GM11168 (cell line): ENCODE measurements around the gene RALY.
"Not testable (repeated sequence)": the region's sequence is repeated elsewhere in the genome, so short reads cannot be mapped to it uniquely, and the experiment has no call there.

ENCODE experiments used
- in situ Hi-C: fragments of 300-500 bp; cut with MboI; formaldehyde crosslinking; loops from one replicate; pipeline ENCODE4 v1.12.0; 2022; ENCODE audit warnings: low sequenced_read_pairs; ENCODE audit not compliant: unreplicated experiment

The RALY gene

GRCh38 chr20:34014878-34015277, 21.2 kb downstream of the RALY start:
- in situ Hi-C loops = no loop called here

GRCh38 chr20:34015401-34016335, 22.0 kb downstream of the RALY start:
- in situ Hi-C loops = no loop called here

GRCh38 chr20:34016736-34017135, 23.0 kb downstream of the RALY start:
- in situ Hi-C loops = no loop called here

- in situ Hi-C loops = no loop called here
Measured at GRCh38 chr20:34017610-34018009, 23.9 kb downstream of the RALY start.

GRCh38 chr20:34018166-34018565, 24.5 kb downstream of the RALY start:
- in situ Hi-C loops = no loop called here

- in situ Hi-C loops = no loop called here
Measured at GRCh38 chr20:34022151-34022838, 28.6 kb downstream of the RALY start.

- in situ Hi-C loops = no loop called here
Measured at GRCh38 chr20:34022839-34023234, 29.1 kb downstream of the RALY start.

- in situ Hi-C loops = no loop called here
Measured at GRCh38 chr20:34023937-34024722, 30.4 kb downstream of the RALY start.

- in situ Hi-C loops = no loop called here
Measured at GRCh38 chr20:34024723-34025351, 31.1 kb downstream of the RALY start.

- in situ Hi-C loops = not testable (repeated sequence)
Measured at GRCh38 chr20:34028013-34028412, 34.3 kb downstream of the RALY start.

- in situ Hi-C loops = no loop called here
Measured at GRCh38 chr20:34029415-34029814, 35.7 kb downstream of the RALY start.

GRCh38 chr20:34030456-34030855, 36.7 kb downstream of the RALY start:
- in situ Hi-C loops = no loop called here

- in situ Hi-C loops = no loop called here
Measured at GRCh38 chr20:34033903-34034302, 40.2 kb downstream of the RALY start.

GRCh38 chr20:34037121-34037520, 43.4 kb downstream of the RALY start:
- in situ Hi-C loops = no loop called here

GRCh38 chr20:34037767-34038166, 44.1 kb downstream of the RALY start:
- in situ Hi-C loops = no loop called here

GRCh38 chr20:34040300-34040995, 46.7 kb downstream of the RALY start:
- in situ Hi-C loops = no loop called here

GRCh38 chr20:34041226-34041625, 47.5 kb downstream of the RALY start:
- in situ Hi-C loops = no loop called here

GRCh38 chr20:34042262-34042661, 48.6 kb downstream of the RALY start:
- in situ Hi-C loops = no loop called here

GRCh38 chr20:34043025-34043424, 49.3 kb downstream of the RALY start:
- in situ Hi-C loops = no loop called here

GRCh38 chr20:34045294-34045693, 51.6 kb downstream of the RALY start:
- in situ Hi-C loops = no loop called here
